WTC11 (cell line): ENCODE data around the gene PRSS38. TPM values are rescaled to one million over a fixed set of nuclear protein-coding genes. Genes with fewer than 3 reads are reported as not detected.

Source experiments
- ATAC-seq: fragments of 200-7000 bp; cut with Tn5 transposase; 2 replicates; pipeline ENCODE4 v1.10.0; 2021; ENCODE audit warnings: mild to moderate bottlenecking, moderate library complexity
- CTCF ChIA-PET: fragments of 300-600 bp; sonication (Branson Sonifier 250); formaldehyde crosslinking; loops from one replicate; lab custom pipeline; 2021; ENCODE audit warnings: antibody characterized with exemption; lab: Charles Lee
- POLR2A ChIA-PET: fragments of 350-600 bp; sonication (Branson Sonifier 250); formaldehyde crosslinking; loops from one replicate; lab custom pipeline; 2021; ENCODE audit warnings: antibody characterized with exemption; lab: Charles Lee
- DNase-seq: peaks from one replicate; pipeline ENCODE4 v3.0.0; 2021; ENCODE audit warnings: low spot score
- H3K27ac Mint-ChIP-seq: 2 replicates; pipeline ENCODE4 v1.8.0; 2021; ENCODE audit warnings: mixed read lengths
- H3K27me3 Mint-ChIP-seq: 2 replicates; pipeline ENCODE4 v1.8.0; 2021; ENCODE audit warnings: low read depth, mild to moderate bottlenecking, moderate library complexity, mixed read lengths
- H3K36me3 Mint-ChIP-seq: 2 replicates; pipeline ENCODE4 v1.8.0; 2021; ENCODE audit warnings: mixed read lengths
- H3K4me1 Mint-ChIP-seq: 2 replicates; pipeline ENCODE4 v1.8.0; 2022; ENCODE audit warnings: mixed read lengths
- H3K4me3 Mint-ChIP-seq: 2 replicates; pipeline ENCODE4 v1.8.0; 2021; ENCODE audit warnings: mild to moderate bottlenecking, moderate library complexity, mixed read lengths
- H3K9me3 Mint-ChIP-seq: 2 replicates; pipeline ENCODE4 v1.8.0; 2021; ENCODE audit warnings: mixed read lengths
- AR ChIP-seq: fragments of 250-450 bp; sonication (Bioruptor Pico); IDR thresholded peaks from 2 replicates; pipeline ENCODE4 v1.9.0; 2021; ENCODE audit warnings: mild to moderate bottlenecking
- ATF2 ChIP-seq: sonication (generic); formaldehyde crosslinking; IDR thresholded peaks from 2 replicates; pipeline ENCODE4 v1.8.1; 2022; ENCODE audit warnings: low read depth, missing genetic modification reagents, borderline replicate concordance
- CREM ChIP-seq: sonication (generic); formaldehyde crosslinking; IDR thresholded peaks from 2 replicates; pipeline ENCODE4 v1.8.1; 2022; ENCODE audit warnings: mild to moderate bottlenecking, missing genetic modification reagents, moderate library complexity
- E2F1 ChIP-seq: sonication (generic); formaldehyde crosslinking; IDR thresholded peaks from 2 replicates; pipeline ENCODE4 v1.8.0; 2022; ENCODE audit warnings: mild to moderate bottlenecking, missing genetic modification reagents
- E2F4 ChIP-seq: sonication (generic); formaldehyde crosslinking; IDR thresholded peaks from 2 replicates; pipeline ENCODE4 v1.8.1; 2022; ENCODE audit warnings: low read depth, mild to moderate bottlenecking, moderate library complexity, missing genetic modification reagents, borderline replicate concordance
- FOXP1 ChIP-seq: sonication (generic); formaldehyde crosslinking; IDR thresholded peaks from 2 replicates; pipeline ENCODE4 v1.8.0; 2022; ENCODE audit warnings: missing genetic modification reagents, mild to moderate bottlenecking, moderate library complexity, borderline replicate concordance
- IRF2 ChIP-seq: sonication (generic); formaldehyde crosslinking; IDR thresholded peaks from 2 replicates; pipeline ENCODE4 v1.8.0; 2022; ENCODE audit warnings: low read depth, missing genetic modification reagents, borderline replicate concordance
- KAT7 ChIP-seq: sonication (generic); formaldehyde crosslinking; IDR thresholded peaks from 2 replicates; pipeline ENCODE4 v1.8.1; 2023; ENCODE audit warnings: missing genetic modification reagents, mild to moderate bottlenecking, borderline replicate concordance
- MYBL2 ChIP-seq: sonication (generic); formaldehyde crosslinking; IDR thresholded peaks from 2 replicates; pipeline ENCODE4 v1.8.1; 2023; ENCODE audit warnings: mild to moderate bottlenecking, moderate library complexity, missing genetic modification reagents
- NR2C2 ChIP-seq: sonication (generic); formaldehyde crosslinking; IDR thresholded peaks from 2 replicates; pipeline ENCODE4 v1.8.0; 2022; ENCODE audit warnings: mild to moderate bottlenecking, missing genetic modification reagents
- PRDM15 ChIP-seq: sonication (generic); formaldehyde crosslinking; IDR thresholded peaks from 2 replicates; pipeline ENCODE4 v1.8.0; 2022; ENCODE audit warnings: missing genetic modification reagents
- PREB ChIP-seq: sonication (generic); formaldehyde crosslinking; IDR thresholded peaks from 2 replicates; pipeline ENCODE4 v1.8.1; 2022; ENCODE audit warnings: mild to moderate bottlenecking, missing genetic modification reagents, moderate library complexity, borderline replicate concordance
- RORB ChIP-seq: fragments of 250-450 bp; sonication (Bioruptor Pico); IDR thresholded peaks from 2 replicates; pipeline ENCODE4 v1.9.0; 2021; ENCODE audit warnings: mild to moderate bottlenecking
- SMAD4 ChIP-seq: sonication (generic); formaldehyde crosslinking; IDR thresholded peaks from 2 replicates; pipeline ENCODE4 v1.8.0; 2022; ENCODE audit warnings: mild to moderate bottlenecking, missing genetic modification reagents
- SOX15 ChIP-seq: fragments of 250-450 bp; sonication (Bioruptor Pico); IDR thresholded peaks from 2 replicates; pipeline ENCODE4 v1.9.0; 2021; ENCODE audit warnings: mild to moderate bottlenecking
- USF1 ChIP-seq: sonication (generic); formaldehyde crosslinking; IDR thresholded peaks from 2 replicates; pipeline ENCODE4 v1.8.0; 2022; ENCODE audit warnings: mild to moderate bottlenecking, missing genetic modification reagents
- ZBTB21 ChIP-seq: sonication (generic); formaldehyde crosslinking; IDR thresholded peaks from 2 replicates; pipeline ENCODE4 v1.8.1; 2023; ENCODE audit warnings: mild to moderate bottlenecking, missing genetic modification reagents, borderline replicate concordance
- ZNF512 ChIP-seq: sonication (generic); formaldehyde crosslinking; IDR thresholded peaks from 2 replicates; pipeline ENCODE4 v1.8.1; 2022; ENCODE audit warnings: missing genetic modification reagents, borderline replicate concordance
- total RNA-seq: library from RNA; stranded (reverse); gene quantifications from 3 replicates; pipeline ENCODE4 v1.2.3, GENCODE V29; 2021

Gene PRSS38
- total RNA-seq, 1 experiment from 2014 or later = not detected

- no peak for TF ChIP-seq PREB (CRISPR knock-in tag)
These were observed 76.5 kb downstream of the PRSS38 start (continued) for GRCh38 chr1:227891955-227892488.

- Mint-ChIP-seq H3K27ac (no peak overlapping the region), H3K9me3 (no peaks in the 10 kb centered on the region), H3K4me1 (peaks cover 9% of the 10 kb centered on the region), H3K27me3 (no peaks in the 10 kb centered on the region; the same call in 1 of the 2 replicates), H3K36me3 (no peaks in the 10 kb centered on the region), H3K4me3 (no peak overlapping the region)
- TF ChIP-seq NR2C2 (no peak), SMAD4 (CRISPR knock-in tag) (no peak), ATF2 (CRISPR knock-in tag) (no peak), SOX15 (CRISPR knock-in tag) (no peak), PREB (CRISPR knock-in tag) (no peak), FOXP1 (no peak), USF1 (CRISPR knock-in tag) (no peak), E2F1 (CRISPR knock-in tag) (no peak), KAT7 (CRISPR knock-in tag) (no peak), E2F4 (CRISPR knock-in tag) (no peak), AR (no peak), PRDM15 (no peak), ZNF512 (no peak), CREM (no peak), IRF2 (CRISPR knock-in tag) (no peak), RORB (CRISPR knock-in tag) (no peak), MYBL2 (CRISPR knock-in tag) (no peak), ZBTB21 (CRISPR knock-in tag) (no peak)
- ATAC-seq (peak; percentile 40), DNase-seq (peak; percentile 25)
- POLR2A ChIA-PET = no interaction called here
- CTCF ChIA-PET = no interaction called here
These were observed 77.2 kb downstream of the PRSS38 start for GRCh38 chr1:227892489-227893299.
